Breast epithelium (tissue), 3 donors: ENCODE data around the gene CTNNA2.

Source experiments
- POLR2AphosphoS5 ChIP-seq, 3 donors: sonication (generic); formaldehyde crosslinking; IDR thresholded peaks; one replicate each; pipeline ENCODE4 v1.6.1; 2017; ENCODE audit warnings: antibody characterized with exemption in 3 of 3
- TF ChIP-seq, protein P1 (sequence below), 3 donors: fragments of 450-650 bp; IDR thresholded peaks; one replicate each; pipeline ENCODE4 v1.5.1; 2016 to 2017; ENCODE audit warnings: antibody characterized with exemption in 3 of 3, mild to moderate bottlenecking in 3 of 3, moderate library complexity in 3 of 3

DNA sequence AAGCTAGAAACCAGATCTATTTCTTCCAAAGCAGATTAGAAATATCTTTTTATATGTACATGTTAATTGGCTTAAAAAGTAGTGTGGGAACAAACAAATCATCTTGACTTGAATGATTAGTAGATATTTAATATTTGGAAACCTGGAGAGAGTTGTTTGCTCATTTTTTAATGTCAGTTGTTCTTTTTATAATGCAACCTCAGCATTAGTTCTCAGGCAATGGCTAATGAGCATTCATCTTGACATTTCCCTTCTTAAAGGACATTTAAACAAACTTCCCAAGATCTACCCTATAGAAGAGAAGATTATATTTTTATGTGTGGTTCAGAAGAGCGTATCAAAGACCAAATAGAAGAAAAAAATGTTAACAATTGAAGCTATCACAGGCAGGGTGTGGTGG is 334.0 kb downstream of the CTNNA2 start:
- TF ChIP-seq, protein P1, sequence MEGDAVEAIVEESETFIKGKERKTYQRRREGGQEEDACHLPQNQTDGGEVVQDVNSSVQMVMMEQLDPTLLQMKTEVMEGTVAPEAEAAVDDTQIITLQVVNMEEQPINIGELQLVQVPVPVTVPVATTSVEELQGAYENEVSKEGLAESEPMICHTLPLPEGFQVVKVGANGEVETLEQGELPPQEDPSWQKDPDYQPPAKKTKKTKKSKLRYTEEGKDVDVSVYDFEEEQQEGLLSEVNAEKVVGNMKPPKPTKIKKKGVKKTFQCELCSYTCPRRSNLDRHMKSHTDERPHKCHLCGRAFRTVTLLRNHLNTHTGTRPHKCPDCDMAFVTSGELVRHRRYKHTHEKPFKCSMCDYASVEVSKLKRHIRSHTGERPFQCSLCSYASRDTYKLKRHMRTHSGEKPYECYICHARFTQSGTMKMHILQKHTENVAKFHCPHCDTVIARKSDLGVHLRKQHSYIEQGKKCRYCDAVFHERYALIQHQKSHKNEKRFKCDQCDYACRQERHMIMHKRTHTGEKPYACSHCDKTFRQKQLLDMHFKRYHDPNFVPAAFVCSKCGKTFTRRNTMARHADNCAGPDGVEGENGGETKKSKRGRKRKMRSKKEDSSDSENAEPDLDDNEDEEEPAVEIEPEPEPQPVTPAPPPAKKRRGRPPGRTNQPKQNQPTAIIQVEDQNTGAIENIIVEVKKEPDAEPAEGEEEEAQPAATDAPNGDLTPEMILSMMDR (IDR thresholded peaks at IDR 0.05), result no peak
- TF ChIP-seq POLR2AphosphoS5 (IDR thresholded peaks at IDR 0.05), result no peak
